ENCODE data around the gene SMTNL2.

- no peak for TF ChIP-seq CTCF (IDR thresholded peaks at IDR 0.05; ENCODE audit: low read depth, low read length, poor library complexity, severe bottlenecking)
- no peak for TF ChIP-seq EZH2phosphoT487 (IDR thresholded peaks at IDR 0.05; ENCODE audit: borderline replicate concordance, low read length)
These were observed 4.7 kb upstream of the SMTNL2 start for GRCh38 chr17:4579678-4580077.

All from DOHH2 (cell line).